A673 (cell line): ENCODE measurements around the gene TRABD.

ENCODE experiments used
- CTCF ChIP-seq: fragments of 300-800, 200-600 bp; sonication (generic); conservative IDR thresholded peaks from 2 replicates; pipeline ENCODE4 v1.5.1; 2017; ENCODE audit warnings: low read depth, mild to moderate bottlenecking, antibody characterized with exemption, low read length, moderate library complexity, mixed read lengths
- EZH2 ChIP-seq: fragments of 200-600 bp; sonication (generic); IDR thresholded peaks from 2 replicates; pipeline ENCODE4 v1.6.1; 2017; ENCODE audit warnings: borderline replicate concordance, low read depth, mild to moderate bottlenecking, mixed read lengths, antibody characterized with exemption, low read length; ENCODE audit not compliant: poor library complexity, severe bottlenecking

GRCh38 chr22:50184004-50184901, 1.5 kb upstream of the TRABD start:
- TF ChIP-seq EZH2 (no peak), CTCF (no peak)
